LNCAP (cell line): Measurements from ENCODE around the gene MADD.

Experiments used
- TF ChIP-seq, protein P1 (sequence below): fragments of 450-650 bp; IDR thresholded peaks from 2 replicates; pipeline ENCODE4 v1.5.1; 2017; ENCODE audit warnings: mild to moderate bottlenecking

The MADD gene

DNA sequence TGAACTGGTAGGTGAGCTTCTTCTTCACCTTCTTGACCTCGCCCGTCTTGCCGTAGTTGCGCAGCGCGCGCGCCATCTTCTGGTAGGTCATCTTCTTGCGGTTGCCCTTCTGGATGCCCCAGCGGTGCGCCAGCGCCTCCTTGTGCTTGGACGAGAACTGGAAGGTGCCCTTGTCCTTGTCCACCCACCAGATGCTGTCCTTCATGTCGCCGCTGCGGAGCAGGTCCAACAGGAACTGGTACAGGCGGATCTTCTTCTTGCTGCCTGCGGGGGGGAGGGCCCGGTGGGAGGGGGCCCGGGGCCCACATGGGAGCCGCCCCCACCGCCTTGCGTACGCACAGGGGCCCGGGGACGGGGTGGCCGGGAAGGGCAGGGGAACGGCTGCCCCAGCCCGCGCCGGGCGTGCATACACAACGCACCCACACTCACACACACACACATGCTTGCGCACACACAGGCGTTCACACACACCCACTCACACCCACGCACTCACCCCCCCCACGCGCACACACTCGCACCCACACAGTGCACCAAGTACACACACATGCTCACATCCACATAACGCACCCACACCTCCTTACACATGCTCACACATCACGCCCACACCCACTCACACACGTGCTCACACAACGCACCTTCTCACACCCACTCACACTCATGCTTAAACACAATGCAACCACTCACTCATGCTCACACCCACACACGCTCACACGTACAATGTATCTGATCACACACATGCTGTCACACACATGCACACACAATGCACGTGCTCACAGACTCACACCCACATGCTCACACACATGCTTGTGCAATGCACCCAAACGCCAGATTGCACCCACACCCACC lies 85.6 kb downstream of the MADD start:
- TF ChIP-seq, protein P1, sequence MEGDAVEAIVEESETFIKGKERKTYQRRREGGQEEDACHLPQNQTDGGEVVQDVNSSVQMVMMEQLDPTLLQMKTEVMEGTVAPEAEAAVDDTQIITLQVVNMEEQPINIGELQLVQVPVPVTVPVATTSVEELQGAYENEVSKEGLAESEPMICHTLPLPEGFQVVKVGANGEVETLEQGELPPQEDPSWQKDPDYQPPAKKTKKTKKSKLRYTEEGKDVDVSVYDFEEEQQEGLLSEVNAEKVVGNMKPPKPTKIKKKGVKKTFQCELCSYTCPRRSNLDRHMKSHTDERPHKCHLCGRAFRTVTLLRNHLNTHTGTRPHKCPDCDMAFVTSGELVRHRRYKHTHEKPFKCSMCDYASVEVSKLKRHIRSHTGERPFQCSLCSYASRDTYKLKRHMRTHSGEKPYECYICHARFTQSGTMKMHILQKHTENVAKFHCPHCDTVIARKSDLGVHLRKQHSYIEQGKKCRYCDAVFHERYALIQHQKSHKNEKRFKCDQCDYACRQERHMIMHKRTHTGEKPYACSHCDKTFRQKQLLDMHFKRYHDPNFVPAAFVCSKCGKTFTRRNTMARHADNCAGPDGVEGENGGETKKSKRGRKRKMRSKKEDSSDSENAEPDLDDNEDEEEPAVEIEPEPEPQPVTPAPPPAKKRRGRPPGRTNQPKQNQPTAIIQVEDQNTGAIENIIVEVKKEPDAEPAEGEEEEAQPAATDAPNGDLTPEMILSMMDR, result peak; percentile 99

DNA sequence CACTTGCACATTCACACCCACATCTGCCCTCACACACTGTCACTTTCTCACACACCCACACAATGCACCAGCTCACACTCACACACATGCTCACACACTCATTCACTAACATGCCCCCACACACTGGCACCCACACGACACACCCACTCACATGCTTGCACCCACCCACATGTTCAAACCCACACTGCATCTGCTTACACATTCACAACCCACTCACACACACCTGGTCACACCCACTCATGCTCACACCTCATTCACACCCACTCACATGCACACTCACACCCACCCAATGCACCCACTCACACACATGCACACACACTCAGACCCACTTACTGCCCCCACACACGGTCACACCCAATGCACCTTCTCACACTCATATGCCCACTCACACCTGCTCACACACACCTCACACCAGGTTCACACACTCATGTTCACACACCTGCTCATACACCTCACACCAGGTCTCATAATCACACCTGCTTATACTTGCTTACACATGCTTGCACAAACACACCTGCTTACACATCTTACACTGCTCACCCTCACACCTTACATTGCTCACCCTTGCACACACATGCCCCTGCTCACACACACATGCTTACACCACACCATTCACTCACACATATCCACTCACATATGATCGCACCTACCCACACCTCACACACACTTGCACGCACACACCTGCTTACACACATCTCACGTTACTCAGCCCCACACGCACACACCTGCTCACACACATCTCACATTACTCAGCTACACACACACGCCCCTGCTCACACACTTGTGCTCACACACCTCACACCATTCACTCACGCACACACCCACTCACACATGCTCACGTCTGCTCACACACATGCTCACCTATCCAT lies 86.4 kb downstream of the MADD start:
- TF ChIP-seq, protein P1, result no peak

DNA sequence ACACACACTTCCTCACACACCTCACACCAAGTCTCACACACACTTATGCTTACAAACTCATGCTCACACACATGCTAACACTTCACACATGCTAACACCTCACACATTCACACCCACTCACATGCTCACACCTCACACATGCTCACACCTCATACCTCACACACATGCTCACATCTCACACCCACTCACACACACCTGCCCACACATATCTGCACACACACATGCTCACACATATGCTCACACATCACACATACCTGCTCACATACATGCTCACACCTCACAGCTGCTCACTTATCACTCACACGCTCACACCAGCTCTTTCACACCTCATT lies 87.0 kb downstream of the MADD start:
- TF ChIP-seq, protein P1, result no peak

DNA sequence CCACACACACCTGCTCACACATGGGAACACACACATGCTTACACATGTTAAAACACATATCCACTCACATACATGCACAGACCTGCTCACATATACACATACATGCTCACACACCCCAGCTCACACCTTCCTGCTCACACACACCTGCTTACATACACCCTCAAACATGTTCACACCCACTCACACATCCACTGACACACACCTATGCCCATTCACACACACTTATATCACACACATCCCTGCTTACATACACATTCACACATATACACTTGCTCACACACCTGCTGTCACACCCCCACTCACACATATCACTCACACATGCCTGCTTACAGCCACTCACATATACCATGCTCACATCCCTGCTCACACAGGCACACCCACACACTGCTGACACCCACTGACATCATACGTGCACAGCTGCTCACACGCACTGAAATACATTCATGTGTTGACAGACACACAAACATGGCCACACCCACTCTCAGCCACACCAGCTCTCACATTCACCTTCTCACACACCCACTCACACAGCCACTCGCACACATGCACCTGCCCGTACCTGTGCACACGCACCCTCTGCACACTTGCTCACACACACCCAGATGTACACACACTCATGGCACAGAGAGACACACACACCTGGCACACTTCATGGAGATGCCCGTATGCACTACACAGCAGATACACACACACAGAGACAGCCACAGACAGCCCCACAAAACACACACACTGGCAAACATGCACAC lies 88.2 kb downstream of the MADD start:
- TF ChIP-seq, protein P1, result no peak

DNA sequence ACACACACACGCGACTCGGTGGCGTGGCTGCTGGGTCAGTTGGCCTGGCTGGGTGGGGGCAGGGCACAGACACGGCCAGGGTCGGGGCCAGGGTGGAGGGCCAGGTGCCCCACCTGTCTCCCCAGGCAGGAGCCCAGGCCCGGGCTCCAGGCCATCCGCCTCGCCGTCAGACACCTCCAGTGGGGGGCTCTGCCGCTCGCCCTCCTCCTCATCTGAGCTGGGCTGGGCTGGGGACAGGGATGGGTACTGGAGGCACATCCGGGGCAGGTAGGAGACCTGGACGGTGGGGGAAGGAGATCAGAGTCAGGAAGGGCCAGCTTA lies 88.8 kb downstream of the MADD start:
- TF ChIP-seq, protein P1, result no peak

DNA sequence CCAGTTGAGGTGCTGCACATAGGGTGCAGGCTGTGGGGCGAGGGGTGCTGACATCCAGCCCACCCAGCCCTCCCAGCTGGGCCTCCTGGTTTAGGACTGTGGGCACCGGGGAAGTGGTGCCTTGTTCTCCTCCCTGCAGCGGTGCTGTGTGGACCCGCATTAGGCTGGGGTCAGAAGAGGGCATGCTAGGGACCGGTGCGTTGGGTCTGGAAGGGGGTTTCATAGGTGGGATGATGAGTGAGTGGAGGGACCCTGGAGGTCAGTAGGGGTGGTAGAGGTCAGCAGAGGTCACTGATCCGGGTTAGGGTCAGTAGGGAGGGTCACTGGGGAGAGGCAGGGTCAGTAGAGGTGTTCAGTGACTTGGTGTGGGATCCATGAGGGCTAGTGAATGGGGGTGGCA lies 89.2 kb downstream of the MADD start:
- TF ChIP-seq, protein P1, result no peak

DNA sequence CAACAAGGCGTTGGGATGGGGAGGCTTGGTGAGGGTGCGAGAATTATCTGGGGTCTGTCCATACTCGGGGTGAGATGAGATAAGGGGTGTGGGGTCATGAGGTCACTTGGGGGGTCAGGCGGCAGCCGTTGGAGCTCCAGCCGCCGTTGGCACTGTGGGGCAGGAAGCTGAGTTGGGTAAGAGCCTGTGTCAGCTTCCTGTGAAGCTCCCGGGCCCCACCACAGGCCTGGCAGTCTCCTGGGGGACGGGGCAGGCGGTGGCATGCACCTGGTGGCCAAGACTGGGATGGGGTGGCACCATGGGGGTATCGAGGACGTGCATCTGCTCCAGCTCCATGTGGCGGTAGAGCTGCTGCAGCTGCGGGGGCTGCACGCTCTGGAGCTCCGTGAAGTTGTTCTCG lies 89.7 kb downstream of the MADD start:
- TF ChIP-seq, protein P1, result no peak
